PFSK-1 (cell line): ENCODE data around the gene AGTPBP1.

Experiments
- FOXP2 ChIP-seq: optimal IDR thresholded peaks from 2 replicates; pipeline ENCODE3; 2011; ENCODE audit warnings: borderline replicate concordance, control low read depth, inconsistent platforms; ENCODE audit not compliant: insufficient read depth; ENCODE audit errors: extremely low read length, extremely low read depth
- POLR2AphosphoS5 ChIP-seq: IDR thresholded peaks from 2 replicates; pipeline ENCODE4 v1.6.1; 2012; ENCODE audit warnings: low read depth, mild to moderate bottlenecking, control low read depth, low read length, moderate library complexity
- REST ChIP-seq, 2 experiments: IDR thresholded peaks; 2 replicates each; pipeline versions ENCODE4 v1.6.1 to v1.8.0; 2011 to 2012; ENCODE audit warnings: low read depth in 2 of 2, low read length in 2 of 2, control low read depth in 1 of 2, inconsistent platforms in 1 of 2, mild to moderate bottlenecking in 1 of 2, moderate library complexity in 1 of 2; ENCODE audit not compliant: insufficient read depth in 1 of 2
- SIN3A ChIP-seq: IDR thresholded peaks from 2 replicates; pipeline ENCODE4 v1.6.1; 2012; ENCODE audit warnings: mild to moderate bottlenecking, low read length, moderate library complexity, borderline replicate concordance; ENCODE audit not compliant: insufficient read depth
- TAF1 ChIP-seq: IDR thresholded peaks from 2 replicates; pipeline ENCODE4 v1.6.1; 2012; ENCODE audit warnings: low read length, control low read depth, borderline replicate concordance; ENCODE audit not compliant: insufficient read depth

GRCh38 chr9:85745203-85745602, 3.4 kb upstream of the AGTPBP1 start:
- TF ChIP-seq POLR2AphosphoS5 (no peak), SIN3A (no peak), REST (IDR thresholded peaks at IDR 0.05; ENCODE audit: insufficient read depth in 1 of 2, low read depth in 2 of 2, low read length in 2 of 2) (no peak), TAF1 (no peak), FOXP2 (no peak)
